HG03575 (cell line): ENCODE results near the gene BDH1.
"Not testable (repeated sequence)": the region's sequence is repeated elsewhere in the genome, so short reads cannot be mapped to it uniquely, and the experiment has no call there.

Experiments
- ATAC-seq: cut with Tn5 transposase; IDR thresholded peaks from one replicate; pipeline ENCODE4 v1.9.1; 2021; ENCODE audit not compliant: unreplicated experiment, insufficient number of reproducible peaks, low FRiP score; ENCODE audit errors: extremely low read depth

BDH1 gene

DNA sequence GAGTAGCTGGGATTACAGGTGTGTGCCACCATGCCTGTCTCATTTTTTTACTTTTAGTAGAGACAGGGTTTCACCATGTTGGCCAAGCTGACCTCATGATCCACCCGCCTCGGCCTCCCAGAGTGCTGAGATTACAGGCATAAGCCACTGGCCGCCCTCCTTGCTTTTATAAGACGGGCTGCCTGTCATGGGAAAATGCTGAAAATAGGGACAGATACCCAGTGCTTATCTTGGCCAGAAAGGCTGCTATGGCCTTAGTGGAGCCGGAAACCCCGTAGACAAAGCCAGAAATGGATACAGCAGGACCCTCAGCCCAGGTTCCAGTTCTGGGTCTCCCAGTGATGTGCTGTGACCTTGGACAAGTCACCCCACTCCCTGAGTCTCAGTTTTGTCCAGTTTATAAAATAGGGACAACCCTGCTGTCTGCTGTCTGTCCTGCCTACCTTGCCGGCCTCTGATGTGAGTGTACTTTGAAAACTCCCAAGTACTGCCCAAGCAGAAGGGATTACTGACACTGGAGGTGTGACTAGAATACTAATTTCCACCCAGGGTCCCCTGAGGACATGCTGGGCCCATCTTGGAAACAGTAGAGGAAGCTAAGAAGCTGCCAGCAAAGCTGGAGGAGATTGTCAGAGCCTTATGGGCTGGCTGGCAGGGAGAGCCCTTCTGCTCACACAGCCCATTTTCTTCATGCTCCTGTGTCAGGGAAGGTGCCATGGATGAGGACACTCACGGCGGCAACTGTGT lies 59.6 kb downstream of the BDH1 start:
- ATAC-seq, result no peak

DNA sequence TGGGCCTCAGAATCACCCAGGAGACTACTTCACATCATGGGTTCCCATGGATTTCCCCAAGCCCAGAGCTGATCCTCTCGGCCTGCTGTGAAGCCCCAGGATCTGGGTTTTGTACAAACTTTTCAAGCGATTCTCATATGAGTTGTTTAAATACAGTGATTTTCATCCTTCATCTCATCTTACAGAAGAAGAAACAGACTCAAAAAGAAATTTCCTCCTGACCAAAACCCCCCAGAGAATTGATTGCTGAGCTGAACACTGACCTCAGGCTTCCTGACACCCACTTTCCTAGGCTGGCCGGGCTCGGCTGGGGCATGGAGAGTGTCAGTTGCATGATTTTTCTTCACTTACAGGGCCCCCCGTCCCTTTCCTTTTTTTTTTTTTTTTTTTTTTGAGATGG lies 60.3 kb downstream of the BDH1 start:
- ATAC-seq, result no peak

- no peak for ATAC-seq
Measured at GRCh38 chr3:197495059-197495455, 60.7 kb downstream of the BDH1 start.

DNA sequence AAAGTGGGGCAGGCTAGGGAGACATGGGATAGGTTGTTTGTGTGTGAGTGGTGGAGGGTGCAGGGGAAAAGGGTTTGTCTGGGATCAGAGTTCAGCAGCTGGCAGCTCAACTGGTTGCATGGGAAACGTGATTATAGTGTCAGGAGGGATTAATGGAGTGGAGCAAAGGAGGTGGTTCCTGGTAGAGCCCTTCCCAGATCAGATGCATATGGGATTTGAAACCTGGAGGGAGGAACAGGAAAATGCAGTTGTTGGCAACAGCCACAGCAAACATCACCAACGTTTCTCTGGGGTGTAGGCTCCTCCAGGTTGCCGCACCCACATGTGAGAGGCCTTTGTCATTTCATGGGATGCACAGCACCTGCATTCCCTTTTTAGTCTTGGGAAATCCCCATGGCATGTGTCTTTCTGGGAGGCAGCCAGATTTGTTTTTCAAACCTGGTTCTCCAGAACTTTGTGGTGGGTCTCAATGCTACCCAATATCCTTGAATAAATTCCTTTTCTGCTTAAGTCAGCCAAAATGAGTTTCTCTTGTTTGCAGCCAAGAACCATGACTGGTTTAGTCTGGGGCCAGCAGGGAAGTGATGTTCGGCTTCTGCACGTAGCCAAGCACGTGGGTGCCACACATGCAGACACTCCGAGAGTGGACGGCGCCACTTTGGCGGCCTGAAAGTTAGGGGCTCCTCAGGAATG lies 61.3 kb downstream of the BDH1 start:
- no peak for ATAC-seq

DNA sequence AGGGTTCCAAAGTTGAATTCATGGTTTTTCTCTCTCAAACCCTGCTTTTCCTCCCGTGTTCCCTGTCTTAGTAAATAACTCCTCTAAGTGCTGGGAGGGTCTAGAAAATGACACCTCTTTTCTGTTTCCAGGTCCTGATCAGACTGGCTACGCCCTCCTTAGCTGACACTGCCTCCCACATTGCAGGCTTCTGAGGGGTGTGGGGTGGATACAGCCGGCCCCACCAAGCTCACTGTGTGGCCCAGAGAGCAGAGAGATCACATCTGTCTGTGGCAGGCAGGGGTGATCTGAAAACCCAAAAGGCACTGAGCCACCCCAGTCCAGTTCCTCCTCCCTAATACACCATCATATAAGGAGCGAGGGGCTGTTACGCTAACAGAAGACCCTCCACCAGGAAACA lies 62.7 kb downstream of the BDH1 start:
- ATAC-seq, result no peak

DNA sequence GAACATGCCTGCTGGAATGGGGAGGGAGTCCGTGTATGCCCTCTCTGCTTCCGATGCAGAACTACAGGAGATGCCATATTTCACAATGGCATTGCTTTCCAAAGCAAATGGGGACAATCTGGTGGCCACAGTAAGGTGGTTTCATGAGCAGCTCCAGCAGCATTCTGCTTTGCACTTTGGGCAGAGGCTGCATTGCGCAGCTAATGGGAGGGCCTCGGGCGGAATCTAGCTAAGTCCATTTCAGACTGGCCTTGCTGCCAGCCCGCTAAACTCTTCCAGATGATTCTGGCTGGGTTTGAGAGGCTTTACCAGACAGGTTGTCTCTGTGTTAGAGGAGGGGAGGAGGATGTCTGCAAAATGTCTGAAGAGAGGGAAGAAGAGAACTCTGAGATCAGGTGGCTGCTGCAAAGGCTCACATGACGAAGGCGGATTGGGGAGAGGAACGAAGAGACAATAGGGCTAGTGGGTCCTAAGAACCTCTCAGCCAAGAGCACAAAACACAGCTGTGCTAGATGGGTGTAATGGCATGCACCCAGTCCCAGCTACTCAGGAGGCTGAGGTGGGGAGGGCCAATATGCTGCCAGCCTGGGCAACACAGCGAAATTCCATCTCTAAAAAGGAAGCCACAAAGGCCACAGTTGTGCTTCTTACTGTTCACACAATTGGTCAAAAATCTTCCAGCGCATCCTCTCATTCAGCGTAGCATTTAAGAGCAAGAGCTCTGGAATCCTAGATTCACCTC lies 63.7 kb downstream of the BDH1 start:
- ATAC-seq, result no peak

- ATAC-seq, result no peak
Measured at GRCh38 chr3:197491478-197491877, 64.3 kb downstream of the BDH1 start.

DNA sequence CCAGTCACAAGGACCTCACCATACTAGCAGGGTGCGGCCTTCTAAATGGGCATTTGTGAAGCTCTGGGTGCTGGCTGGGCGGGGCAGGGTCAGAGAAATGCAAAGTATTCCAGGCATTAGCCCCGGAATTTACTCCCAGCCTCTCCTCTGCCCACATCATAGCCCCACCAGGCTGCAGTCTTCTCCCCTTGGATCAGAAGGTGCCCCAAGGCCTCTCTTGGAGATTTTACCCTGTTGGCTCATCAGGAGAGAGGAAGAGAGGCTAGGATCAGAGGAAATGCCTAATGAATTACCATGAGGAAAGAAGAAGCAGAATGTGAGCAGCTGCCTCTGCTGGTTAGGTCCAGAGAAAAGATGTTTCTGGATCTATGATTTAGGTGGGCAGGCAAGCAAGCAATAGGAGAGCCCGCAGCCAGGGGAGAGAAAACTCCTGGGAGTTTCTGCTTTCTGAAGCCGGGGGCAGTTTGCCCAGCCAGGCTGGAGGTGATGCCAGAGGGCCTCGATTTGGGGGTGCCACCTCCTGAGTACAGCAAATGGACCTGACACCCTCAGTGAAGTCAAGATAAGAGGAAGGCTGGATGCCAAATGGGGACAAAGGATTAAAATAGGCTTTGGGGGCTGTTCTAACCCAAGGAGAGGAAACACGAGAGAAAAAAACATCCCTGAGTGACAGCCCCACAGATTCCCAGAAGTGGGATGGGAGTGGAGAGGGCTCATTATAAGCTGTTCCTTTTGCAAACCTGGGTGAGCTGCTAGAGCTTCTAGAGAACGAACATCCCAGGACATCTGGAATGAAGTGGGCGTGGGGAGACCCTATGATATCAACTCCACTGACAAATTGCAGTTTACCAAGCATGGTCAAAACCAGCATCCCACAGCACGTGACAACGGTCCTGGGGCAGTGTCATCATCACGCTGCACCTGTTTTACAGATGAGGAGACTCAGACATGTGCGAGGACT lies 65.4 kb downstream of the BDH1 start:
- no peak for ATAC-seq

DNA sequence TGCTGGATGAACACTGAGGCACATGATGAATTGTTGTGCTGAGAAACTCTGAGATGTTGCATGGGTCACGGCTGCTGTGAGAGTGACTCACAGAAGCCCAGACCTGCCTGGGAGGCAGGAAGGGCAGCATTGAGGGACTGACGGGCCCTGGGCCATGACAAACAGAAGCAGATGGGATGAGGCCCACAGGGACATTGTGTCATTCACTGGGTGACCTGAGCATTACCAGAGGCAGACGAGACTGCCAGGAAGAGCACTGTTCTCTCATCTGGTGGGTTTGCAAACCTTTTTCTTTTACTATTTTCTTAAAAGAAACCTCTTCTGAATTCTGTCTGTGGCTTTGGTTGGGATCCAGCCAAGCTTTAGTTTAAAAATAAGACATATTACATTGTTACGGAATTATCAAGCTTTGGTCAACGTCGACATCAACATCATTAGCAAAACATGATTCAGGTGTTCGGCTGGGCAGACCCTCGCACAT lies 67.8 kb downstream of the BDH1 start:
- no peak for ATAC-seq

DNA sequence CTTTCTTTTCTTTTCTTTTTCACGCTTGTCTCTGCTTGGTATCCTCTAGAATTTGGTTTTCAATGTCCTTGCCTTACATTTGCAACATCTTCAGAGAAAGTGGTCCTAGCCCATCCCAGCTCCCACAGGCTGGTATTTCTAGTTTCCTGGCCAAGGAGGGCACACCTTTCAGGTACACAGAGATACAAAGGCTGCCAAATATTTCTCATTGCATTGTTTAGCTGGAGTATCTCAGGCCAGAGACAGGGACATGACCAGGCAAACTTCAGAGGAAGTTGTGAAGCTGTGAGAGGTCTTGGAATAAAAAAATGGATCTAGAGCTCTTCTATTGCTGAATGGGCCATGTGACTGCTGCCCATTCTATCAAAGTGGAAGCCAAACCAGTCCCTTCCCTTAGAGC lies 68.9 kb downstream of the BDH1 start:
- no peak for ATAC-seq

DNA sequence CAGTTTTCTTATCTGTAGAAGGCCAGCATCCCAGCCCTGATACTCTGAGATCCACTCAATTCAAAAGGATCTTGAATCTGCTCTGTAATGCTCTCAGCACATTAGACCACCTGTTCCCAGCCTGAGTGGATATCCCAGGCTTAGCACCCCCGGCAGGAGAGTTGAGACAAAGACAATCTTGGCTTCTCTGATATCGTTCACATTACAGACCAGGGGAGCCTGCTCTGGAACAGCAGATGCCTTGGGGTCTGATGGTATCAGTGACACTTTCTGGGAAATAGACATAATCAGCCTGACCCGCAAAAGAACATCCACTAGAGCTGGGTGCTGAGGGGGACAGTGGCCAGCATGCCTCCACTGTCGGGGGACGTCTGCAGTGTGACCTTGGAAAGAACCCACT lies 70.6 kb downstream of the BDH1 start:
- ATAC-seq, result no peak

DNA sequence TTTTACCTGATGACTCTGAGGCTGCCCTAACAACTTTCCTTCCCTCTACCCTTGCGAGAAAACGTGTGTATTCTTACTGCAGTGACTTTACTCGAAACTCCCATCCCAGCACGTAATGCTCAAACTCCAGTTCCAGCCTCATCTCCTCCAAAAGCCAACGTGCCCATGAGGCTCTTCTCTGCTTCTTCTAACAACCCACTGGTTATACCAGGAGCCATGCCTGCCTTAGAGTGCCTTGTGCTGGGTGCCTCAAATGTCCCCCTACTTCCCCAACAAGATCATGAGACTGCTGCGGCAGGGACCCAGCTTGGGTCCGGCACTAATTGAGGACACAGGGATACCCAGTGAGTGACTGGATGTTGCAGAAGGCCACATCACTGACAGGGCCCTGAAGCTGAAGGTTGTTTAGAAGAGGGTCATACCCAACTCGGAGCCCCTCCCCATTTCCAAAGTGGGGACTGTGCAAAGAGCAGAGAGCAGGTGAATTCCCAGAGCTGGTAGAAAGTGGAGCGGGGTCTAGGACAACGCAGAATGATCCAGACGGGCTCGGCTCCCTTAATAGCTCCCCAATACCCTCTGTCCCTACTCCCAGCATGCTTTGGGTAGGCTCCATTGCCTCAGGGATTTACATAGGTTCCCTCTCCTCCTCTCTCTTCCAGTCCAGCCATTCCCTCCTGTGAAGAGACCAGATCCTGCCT lies 71.4 kb downstream of the BDH1 start:
- ATAC-seq, result no peak

GRCh38 chr3:197482001-197482400 lies 73.8 kb downstream of the BDH1 start:
- ATAC-seq, result no peak

- ATAC-seq, result no peak
Measured at GRCh38 chr3:197480320-197480719, 75.4 kb downstream of the BDH1 start.

DNA sequence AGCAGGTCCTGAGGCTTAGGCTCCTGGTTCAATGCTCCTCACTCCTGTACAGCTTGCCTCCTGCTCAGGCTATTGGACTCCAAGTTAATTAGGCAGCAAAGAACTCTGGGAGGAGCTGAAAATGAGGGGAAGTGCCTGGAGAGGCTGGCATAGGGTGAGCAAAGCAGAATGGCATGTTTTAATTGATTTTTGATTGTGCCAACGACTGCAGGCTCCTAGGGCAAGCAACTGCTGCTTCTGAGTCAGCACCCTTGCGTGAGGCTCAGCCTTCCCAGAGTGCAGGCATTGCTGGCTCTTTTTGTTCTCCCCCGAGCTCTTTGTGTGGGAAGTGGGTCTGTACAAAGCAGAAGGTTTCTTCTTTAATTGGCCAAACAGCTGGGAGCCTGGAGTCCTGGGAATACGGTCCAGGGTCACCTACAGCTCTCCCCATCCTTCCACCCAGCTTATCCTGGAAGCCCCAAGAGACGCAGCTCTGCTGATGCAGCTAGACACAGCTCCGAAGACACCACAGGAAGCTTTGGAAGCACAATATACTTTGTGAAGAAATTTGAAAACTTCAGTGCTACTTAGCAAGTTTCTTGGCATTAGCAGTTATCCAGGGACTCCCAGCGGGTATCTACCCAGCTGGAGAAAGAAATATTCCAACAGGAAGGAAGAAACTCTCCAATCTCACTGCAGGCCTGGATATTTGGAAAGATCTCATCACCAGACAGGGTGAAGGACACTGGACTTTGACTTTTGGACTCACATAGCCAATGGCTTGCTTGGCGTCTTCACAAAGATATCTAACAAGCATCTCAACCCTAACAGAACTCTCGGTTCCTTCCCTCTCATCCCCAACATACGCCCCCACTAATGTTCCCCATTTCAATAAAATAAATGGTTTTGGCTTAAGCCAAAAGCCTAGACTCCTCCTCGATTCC lies 76.8 kb downstream of the BDH1 start:
- ATAC-seq, result no peak

GRCh38 chr3:197477816-197478215 lies 78.0 kb downstream of the BDH1 start:
- ATAC-seq, result not testable (repeated sequence)

- ATAC-seq, result no peak
Measured at GRCh38 chr3:197475997-197476525, 79.7 kb downstream of the BDH1 start.
